HG03460 (cell line): ENCODE results near the gene SBF2.
"Not testable (repeated sequence)": the region's sequence is repeated elsewhere in the genome, so short reads cannot be mapped to it uniquely, and the experiment has no call there.

Source experiments
- ATAC-seq: cut with Tn5 transposase; IDR thresholded peaks from one replicate; pipeline ENCODE4 v1.9.1; 2021; ENCODE audit not compliant: unreplicated experiment

Gene SBF2

DNA sequence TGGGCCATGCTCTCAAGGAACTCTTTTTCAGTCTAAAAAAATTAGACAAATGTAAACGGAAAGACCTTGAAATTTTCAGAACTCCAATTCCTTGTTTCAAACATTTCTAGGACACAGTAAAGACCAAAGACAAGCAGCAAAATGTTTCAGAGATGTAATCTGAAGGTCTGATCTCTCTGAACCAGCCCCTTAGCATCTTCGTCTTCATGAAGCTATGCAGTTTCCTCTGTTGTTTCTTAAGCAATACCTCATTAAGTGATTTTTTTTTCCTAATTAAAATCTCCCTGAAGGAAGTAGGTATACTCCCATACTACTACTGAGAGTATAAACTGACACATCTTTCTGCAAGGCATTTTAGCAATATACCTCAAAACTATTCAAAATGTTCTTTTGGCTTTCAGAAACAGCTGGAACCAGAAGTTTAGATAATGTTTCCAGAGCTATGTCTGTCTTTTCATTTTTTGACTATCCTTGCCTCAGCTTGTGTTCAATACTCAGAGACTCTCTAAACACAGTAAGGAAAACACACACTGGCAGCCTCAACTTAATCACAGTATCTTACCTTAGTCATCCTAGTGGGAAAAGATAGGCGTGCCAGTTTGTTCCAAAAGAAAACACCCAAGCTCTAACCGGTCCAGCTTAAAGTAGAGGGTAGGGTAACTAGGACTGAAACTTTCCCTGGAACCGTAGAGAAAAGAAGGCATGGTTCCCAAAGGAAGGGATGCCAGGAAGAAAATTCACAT is 25.1 kb downstream of the SBF2 start:
- no peak for ATAC-seq

DNA sequence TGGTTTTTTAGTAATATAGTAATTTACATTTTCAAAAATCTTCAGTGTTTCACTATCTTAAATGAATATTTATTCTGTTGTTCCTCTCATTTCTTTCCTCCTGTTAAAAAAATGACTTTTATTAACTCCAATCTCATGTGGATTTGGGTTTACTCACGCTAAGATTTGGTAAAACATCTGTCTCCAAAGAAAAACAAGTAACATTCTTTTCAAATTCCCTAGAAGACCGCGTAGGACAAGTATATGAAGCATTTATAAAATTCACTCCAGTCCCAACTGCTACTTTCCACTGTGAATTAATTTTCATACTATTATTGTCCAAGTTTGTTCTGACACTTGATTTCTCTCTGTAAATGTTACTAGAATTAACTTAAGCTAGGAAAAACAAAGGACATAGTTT is 26.2 kb downstream of the SBF2 start:
- ATAC-seq = no peak

GRCh38 chr11:10265936-10266335 is 28.1 kb downstream of the SBF2 start:
- ATAC-seq = no peak

DNA sequence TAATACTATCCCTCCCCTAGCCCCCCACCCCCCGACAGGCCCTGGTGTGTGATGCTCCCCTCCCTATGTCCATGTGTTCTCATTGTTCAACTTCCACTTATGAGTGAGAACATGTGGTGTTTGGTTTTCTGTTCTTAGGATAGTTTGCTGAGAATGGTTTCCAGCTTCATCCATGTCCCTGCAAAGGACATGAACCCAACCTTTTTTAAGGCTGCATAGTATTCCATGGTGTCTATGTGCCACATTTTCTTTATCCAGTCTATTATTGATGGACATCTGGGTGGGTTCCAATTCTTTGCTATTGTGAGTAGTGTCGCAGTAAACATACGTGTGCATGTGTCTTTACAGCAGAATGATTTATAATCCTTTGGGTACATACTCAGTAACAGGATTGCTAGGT is 29.3 kb downstream of the SBF2 start:
- ATAC-seq = not testable (repeated sequence)

DNA sequence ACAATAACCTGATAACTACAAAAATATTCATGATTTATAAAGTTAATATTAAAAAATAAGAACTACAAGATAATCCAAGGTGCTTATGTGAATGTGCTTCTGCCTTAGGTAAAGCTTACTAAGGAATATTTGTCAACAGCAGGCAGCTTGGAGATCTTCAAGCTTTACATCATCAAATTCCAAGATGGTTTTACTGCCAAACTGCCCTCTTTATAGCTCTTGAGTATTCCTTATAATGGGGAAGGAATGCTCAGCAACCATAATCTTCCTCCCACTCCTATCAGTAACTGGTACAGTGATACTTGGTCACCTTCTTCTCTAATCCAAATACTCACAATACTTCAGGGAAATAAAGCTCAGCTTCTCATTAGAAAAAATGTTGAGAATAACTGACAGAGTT is 30.1 kb downstream of the SBF2 start:
- no peak for ATAC-seq

GRCh38 chr11:10261821-10262220 is 32.2 kb downstream of the SBF2 start:
- ATAC-seq = no peak

DNA sequence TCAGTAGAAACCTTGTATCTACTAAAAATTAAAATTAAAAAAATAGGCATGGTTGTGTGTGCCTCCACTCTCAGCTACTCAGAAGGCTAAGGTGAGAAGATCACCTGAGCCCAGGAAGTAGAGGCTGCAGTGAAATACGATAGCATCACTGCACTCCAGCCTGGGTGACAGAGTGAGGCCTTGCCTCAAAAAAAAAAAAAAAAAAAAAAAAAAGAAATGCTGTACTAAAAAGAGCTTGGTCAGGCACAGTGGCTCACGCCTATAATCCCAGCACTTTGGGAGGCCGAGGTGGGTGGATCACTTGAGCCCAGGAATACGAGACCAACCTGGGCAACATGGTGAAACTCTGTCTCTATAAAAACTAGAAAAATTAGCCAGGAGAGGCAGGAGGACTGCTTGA is 36.5 kb downstream of the SBF2 start:
- ATAC-seq = no peak

GRCh38 chr11:10255388-10256125 is 38.5 kb downstream of the SBF2 start:
- ATAC-seq = no peak

DNA sequence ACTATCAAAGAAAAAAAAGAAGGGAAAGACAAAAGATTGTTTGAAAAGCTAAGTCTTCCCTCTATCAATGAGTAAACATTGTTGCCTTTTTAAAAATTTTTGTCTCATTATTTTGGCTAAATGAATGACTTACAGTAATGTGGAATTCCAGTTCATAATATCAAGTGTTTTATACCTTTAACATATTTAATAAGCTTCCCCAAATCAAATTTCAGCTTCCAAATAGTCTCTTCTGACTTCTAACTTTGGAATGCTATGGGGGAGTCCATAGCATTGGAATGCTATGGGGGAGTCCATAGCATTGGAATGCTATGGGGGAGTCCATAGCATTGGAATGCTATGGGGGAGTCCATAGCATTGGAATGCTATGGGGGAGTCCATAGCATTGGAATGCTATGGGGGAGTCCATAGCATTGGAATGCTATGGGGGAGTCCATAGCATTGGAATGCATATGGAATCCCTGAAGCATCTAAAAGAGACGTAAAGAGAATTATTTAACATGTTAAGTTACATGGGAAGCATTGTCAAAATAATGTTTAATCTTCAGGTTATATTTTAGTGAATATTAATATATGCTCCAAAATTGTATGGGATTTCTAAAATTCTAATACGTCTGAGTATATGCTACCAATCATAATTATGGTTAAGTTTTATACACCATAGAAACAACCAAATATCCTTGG is 44.4 kb downstream of the SBF2 start:
- not testable (repeated sequence) for ATAC-seq

DNA sequence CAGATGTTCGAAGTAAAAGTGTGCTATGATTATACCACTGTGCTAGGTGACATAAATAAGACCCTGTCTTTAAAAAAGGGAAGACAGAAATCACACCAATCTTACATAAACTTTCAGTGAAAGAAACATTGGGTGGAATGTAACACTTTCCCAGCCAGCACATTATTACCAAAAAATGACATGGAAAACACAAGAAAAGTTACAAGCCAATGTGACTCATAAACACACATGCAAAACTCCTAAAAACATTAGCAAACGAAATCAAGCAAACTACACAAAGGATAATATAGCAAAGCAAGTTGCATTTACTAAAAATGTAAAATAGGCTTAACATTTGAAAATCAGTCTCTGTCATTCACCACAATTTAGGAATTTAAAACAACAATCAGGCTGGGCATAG is 47.0 kb downstream of the SBF2 start:
- ATAC-seq = no peak

DNA sequence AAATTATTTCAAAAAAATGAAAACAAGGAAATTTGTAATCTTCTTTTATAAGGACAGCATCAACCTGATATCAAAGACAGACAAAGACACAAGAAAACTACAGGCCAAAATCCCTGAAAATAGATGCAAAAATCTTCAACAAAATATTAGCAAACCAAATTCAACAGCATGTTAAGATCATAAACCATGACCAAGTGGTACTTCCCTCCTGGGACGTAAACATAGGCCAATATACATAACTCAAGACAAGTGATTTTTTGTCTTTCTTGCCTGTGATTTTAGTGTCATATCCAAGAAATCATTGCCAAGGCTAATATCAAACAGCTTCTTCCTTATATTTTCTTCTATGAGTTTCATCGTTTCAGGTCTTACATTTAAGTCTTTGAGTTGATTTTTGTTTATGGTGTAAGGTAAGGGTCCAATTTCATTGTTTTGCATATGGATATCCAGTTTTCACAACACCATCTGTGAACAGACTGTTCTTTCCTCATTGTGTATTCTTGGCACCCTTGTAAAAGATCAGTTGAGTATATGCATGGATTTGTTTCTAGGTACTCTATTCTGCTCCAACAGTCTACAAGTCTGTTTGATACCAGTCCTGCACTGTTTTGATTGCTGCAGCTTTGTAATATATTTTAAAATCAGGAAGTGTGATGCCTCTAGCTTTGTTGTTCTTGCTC is 50.0 kb downstream of the SBF2 start:
- no peak for ATAC-seq

- ATAC-seq = no peak
Observed at GRCh38 chr11:10236840-10237239, 57.2 kb downstream of the SBF2 start.

DNA sequence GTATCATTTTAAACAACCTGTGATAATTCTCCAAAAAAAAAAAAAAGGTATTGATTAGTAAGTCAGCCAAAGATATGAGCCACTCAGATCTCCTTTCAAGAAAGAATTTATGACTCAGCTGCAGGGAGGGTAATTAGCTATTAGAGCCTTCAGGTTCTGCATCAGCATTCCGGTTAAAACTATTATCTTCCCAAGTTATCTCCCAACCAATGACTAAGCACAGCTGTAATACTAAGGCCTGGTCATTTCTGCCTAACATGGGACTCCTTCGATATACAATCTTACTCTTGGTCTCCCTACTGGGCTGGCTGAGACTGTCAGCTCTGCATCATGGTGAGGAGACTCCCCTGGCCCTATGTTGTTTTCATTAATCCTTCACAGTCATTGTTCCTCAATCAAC is 60.4 kb downstream of the SBF2 start:
- ATAC-seq = no peak

GRCh38 chr11:10232756-10233155 is 61.3 kb downstream of the SBF2 start:
- ATAC-seq = no peak

- not testable (repeated sequence) for ATAC-seq
Observed at GRCh38 chr11:10231803-10232202, 62.2 kb downstream of the SBF2 start.

GRCh38 chr11:10225553-10225952 is 68.5 kb downstream of the SBF2 start:
- ATAC-seq = no peak

DNA sequence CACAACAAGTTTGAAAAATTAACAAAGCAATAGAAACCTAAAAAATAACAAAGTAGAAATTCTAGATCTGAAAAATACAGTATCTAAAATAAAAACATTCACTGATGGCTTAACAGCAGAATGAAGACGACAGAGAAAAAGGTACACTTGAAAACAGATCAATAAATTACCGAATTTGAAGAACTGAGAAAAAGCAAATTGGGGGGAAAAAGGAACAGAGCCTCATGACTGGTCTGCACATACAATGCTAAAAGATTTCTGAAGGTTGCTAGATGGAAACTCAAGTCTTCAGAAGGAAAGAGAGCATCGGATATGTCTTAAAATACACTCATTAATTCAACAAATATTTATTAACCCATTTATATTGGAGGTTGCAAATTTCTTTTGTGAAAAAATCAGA is 71.6 kb downstream of the SBF2 start:
- no peak for ATAC-seq

DNA sequence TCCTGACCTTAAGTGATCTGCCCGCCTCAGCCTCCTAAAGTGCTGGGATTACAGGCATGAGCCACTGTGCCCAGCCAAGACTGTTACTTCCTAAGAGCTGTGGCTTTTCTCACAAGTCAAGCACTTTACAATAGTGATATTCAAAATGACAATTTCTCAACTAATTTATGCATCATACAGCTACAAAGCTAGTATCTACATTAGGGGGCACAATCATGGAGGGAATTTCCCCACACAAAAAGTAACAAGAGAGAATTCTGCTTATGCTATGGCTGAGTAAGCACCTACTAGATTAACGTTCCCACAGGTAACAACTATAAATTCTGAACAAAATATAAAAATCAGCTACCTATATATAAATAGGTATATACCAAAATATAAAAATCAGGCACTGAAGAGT is 72.7 kb downstream of the SBF2 start:
- no peak for ATAC-seq

- no peak for ATAC-seq
Observed at GRCh38 chr11:10211470-10211869, 82.5 kb downstream of the SBF2 start.

DNA sequence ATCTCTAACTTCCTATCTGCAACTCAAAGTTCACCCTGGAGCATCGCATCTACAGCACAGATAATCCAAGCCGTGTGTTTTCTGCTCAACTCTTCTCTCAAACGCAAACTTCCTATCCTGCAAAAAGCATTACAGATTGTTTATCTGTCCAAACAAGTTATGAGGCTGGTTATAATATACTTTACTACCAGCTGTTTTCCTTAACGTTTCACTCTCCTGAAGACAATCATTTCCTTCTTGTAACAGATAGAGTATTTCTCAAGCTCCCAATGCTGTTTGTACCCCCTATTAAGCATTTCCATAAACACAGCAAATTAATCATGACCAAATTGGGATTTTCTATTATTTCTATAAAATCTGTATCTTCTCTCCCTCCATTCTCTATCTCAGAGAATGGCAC is 84.7 kb downstream of the SBF2 start:
- no peak for ATAC-seq

- no peak for ATAC-seq
Observed at GRCh38 chr11:10208131-10208575, 85.9 kb downstream of the SBF2 start.
